Esophagus squamous epithelium (tissue), 4 donors: ENCODE measurements around the gene ZDHHC14.

Experiments used
- CTCF ChIP-seq, 6 experiments: fragments of 450-650 bp in 4 of 6; fragments of 200-600 bp in 2 of 6; sonication (generic) in 2 of 6; IDR thresholded peaks; one replicate each; pipeline ENCODE4 v1.5.1; 2016 to 2019; ENCODE audit warnings: antibody characterized with exemption in 6 of 6, mild to moderate bottlenecking in 4 of 6, moderate library complexity in 4 of 6
- POLR2A ChIP-seq, 4 donors: fragments of 450-650 bp; IDR thresholded peaks; one replicate each; pipeline ENCODE4 v1.6.1; 2017; ENCODE audit warnings: antibody characterized with exemption in 4 of 4, mild to moderate bottlenecking in 4 of 4, moderate library complexity in 3 of 4

- no peak for TF ChIP-seq CTCF (IDR thresholded peaks at IDR 0.05)
- no peak for TF ChIP-seq POLR2A (IDR thresholded peaks at IDR 0.05)
Observed at GRCh38 chr6:157641837-157642236, 260.8 kb downstream of the ZDHHC14 start.
